Body of pancreas (tissue), 4 donors: ENCODE data around the gene PLCB1.

Experiments
- CTCF ChIP-seq, 7 experiments: fragments of 450-650 bp in 4 of 7; fragments of 200-600 bp in 3 of 7; sonication (generic) in 3 of 7; IDR thresholded peaks; one replicate each; pipeline ENCODE4 v1.5.1; 2016 to 2019; ENCODE audit warnings: antibody characterized with exemption in 7 of 7
- POLR2A ChIP-seq, 3 donors: fragments of 450-650 bp; IDR thresholded peaks; one replicate each; pipeline ENCODE4 v1.6.1; 2016; ENCODE audit warnings: antibody characterized with exemption in 3 of 3, mild to moderate bottlenecking in 2 of 3

- no peak for TF ChIP-seq CTCF (IDR thresholded peaks at IDR 0.05)
- no peak for TF ChIP-seq POLR2A (IDR thresholded peaks at IDR 0.05)
Measured at GRCh38 chr20:8309634-8310033, 177.6 kb downstream of the PLCB1 start.
